Umbilical cord (tissue), 2 donors: Measurements from ENCODE around the gene GTPBP10. TPM values are rescaled to one million over a fixed set of nuclear protein-coding genes. Genes with fewer than 3 reads are reported as not detected.
"Not testable (repeated sequence)": the region's sequence is repeated elsewhere in the genome, so short reads cannot be mapped to it uniquely, and the experiment has no call there.

ENCODE experiments used
- DNase-seq: peaks from one replicate; pipeline ENCODE4 v3.0.0-alpha.2; 2015; ENCODE audit warnings: low spot score
- total RNA-seq: library from RNA; depleted of rRNA; stranded (reverse); fragments of >200 nt; gene quantifications from one replicate; pipeline ENCODE4 v1.2.3, GENCODE V29; 2014; ENCODE audit warnings: low replicate concordance; ENCODE audit not compliant: insufficient read depth

GTPBP10 gene
- total RNA-seq = 66.7 TPM

DNA sequence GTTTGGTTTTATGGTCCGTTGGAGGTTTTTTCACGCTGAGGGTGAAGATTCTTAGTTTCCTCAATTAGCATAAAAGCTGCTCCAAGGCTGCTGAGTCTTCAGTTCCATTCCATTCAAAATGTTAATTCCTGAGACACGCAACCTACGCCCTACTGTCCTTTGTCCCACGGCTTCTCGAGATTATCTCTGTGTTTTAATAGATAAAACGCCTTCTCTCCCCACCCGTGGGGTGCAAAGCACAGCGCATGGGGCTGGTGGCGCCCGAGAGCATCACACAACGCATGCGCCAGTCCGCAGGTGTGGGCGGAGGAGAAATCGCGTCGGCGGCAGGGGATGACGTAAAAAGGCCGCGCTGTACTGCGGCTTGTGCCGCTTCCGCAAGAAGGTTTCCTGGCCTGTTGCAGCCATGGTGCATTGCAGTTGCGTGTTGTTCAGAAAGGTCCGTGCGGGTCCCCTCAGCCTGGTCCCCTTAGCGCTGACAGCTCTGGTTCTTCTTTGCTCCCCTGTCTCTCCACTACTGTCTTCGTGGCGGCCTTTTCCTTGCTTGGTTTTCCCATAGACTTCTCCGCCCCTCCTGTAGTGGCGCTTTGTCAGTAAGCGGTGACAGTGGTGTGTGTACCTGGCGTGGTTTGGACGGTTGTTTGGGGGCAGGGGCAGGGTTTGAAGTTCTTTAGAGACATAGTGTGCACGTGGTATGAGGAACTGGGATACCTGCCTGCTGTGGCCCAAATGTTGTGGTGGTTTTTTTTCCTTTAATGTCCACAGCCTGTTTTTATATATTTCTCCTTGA is at the start of gene GTPBP10:
Gene GTPBP10, plus strand, starts transcription at position 381 of the 790 bp plus-strand sequence. Its CDS starts 26 bp downstream, at position 407.
- peak; percentile 97 for DNase-seq

DNA sequence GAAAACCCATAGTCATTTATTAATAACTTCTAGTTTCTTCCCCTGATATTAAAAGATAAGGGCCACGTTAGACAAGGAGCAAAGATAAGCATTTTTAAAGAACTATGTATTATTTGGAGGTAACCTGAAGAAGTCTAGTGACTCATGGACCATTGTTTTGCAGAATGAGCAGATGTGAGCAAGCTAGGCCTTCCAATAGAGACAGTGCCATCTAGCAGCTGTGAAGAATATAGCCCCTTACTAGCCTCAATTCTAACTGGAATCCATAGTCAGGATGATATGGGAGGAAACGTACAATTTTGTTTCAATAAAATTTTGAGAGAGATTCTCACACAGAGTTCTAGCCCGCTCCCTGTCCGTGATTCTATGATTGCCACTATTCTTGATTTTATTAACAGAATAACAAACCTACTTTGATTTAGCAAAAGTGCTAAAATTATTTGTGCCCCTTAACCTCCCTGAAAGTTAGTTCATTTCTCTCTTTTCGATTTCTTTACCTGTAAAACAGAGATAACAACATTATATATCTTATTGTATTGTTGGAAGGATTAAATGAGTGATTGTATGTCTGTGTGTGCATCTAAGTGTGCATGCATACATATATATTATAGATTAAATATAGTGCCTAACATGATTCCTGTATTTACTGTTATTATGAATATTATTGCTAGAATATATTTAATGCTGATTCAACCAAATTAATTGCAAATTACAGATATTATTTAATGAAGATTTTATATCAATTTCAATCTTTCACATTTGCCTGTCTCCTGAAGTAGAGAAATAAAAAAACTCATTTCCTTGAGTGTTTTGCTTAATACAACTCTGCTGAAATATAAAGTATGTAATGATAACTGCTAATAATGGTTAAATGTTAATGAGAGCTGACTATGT is 48.1 kb upstream of the GTPBP10 start:
- DNase-seq = peak; percentile 3

DNA sequence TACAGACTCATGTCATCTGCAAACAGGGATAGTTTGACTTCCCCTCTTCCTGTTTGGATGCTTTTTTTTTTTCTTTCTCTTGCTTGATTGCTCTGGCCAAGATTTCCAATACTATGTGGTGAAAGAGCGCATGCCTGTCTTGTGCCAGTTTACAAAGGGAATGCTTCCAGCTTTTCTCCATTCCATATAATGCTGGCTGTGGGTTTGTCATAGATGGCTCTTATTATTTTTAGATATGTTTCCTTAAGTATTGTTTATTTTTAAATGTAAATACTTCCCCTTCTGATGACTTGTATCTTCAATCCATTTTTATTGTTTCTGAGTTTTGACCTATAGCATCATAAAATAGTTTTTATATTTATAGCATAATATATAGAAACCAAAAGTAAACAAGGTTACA is 43.3 kb upstream of the GTPBP10 start:
- DNase-seq = no peak

DNA sequence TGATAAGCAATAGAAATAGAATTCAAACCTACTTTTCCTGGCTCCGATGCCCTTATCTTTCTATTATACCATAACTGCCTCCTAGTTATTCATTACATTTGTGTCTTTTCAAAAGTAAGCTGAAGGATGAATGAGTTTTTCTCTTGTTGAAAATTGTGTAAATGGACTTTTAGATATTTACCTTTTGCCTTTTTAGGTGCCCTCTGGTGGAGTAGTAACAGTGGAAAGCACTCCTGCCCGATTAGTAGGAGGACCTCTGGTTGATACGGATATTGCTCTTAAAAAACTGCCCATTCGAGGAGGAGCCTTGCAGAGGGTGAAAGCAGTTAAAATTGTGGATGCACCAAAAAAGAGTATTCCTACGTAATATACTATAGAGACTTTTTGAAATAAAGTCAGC is 36.6 kb upstream of the GTPBP10 start:
- DNase-seq = no peak

DNA sequence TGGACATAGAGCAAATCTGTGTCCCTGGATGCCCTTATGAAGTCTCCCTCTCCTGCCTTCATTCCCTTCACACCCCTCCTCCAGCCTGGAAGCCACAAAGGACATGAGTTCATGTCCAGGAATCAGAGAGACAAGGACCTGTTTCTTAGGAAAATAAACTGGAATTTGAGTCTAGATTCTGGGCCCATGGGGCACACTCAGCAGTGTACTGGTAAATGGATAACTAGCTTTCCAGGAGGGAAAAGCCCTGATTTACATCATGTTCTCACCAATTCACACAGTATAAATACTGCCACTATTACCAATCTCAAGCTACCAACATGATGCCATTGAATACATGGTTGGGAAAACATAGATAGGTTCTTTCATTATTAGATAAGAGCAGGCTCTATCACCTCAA is 35.3 kb upstream of the GTPBP10 start:
- no peak for DNase-seq

DNA sequence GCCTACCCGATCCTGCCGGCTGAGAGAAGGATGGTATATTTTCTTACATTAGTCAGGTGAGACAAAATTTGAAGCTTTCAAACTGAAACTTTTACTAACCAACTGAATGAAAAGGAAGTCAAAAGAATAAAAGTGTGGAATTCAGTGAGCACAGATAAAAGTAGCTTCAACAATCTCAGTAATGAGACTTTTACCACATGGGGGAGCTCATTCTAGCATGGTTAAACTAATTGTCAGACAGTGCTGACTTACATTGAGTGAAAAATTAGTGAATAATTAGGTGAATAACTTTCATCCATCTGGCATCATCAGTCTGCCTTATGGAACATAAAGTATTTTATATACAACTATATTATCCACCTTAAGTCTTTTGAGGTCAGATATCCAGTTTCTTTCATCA is 33.8 kb upstream of the GTPBP10 start:
- no peak for DNase-seq

DNA sequence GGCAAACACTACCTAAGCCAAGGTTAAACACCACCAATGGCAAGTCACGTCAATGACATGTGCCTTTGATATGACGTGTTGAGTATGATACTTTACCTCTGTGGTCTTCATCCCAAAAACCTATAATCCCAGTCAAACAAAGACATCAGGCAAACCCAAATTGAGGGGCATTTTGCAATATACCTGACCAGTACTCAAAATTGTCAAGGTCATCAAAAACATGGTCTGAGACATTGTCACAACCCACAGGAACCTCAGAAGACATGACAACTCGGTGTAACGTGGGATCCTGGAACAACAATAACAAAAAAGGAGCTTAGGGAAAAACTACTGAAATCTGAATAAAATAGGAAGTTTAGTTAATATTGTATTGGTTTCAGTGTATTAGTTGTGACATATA is 32.6 kb upstream of the GTPBP10 start:
- DNase-seq = no peak

DNA sequence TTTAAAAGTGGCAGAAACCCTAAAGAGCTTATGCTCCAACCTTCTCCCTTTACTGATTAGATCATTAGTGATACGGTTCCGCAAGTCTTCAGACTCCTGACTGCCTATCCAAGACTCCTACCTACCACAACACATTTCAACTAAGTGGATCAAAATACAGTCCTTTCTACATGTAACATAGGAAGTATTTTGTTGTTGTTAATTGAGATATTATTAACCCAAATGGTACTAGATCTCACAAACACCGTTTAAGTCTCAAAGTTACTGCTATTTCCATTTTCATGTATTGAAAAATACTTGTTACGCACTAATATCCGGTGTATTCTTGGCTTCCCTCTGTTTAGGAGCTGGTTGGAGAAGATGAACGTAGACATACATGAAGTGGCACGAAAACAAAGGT is 26.5 kb upstream of the GTPBP10 start:
- DNase-seq = no peak

GRCh38 chr7:90320418-90320800 is 26.1 kb upstream of the GTPBP10 start:
- DNase-seq = no peak

DNA sequence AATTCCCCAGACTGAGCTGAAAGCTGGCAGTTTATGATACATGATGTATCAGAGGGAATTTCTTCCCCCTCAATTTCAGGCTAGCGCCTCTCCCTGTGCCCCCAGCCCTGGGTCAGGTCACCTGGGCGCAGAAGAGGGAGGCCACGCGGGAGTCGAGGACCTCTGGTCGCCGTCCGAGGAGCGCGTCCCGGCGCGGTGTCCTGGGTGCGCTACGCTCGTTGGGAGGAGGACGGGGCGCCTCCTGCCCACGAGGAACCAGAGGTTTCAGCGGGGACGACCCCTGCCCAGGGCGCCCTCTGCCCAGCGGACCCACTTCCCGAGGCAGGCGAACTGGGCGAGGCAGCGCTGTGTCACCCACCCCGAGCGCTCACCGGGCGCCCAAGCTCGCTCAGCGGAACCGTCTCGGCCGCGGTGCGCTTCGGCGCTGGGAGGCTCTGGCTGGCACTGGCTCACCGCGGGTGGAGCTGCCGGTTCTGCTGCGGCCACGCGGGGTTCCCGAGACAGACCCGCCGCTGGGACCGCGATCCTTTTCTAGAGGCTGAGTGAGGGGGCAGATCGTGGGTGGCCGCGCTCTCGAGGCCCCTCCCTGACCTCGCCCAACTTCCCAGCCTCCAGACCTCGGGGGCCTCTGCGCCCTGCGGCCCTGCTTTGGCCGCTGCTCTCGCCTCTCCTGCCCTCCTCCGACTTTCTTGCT is 25.6 kb upstream of the GTPBP10 start, which contains the start of gene FAM237B:
Gene FAM237B, minus strand, starts transcription at position 504 of the 694 bp plus-strand sequence. CDS start 1,556 bp downstream, outside the sequence.
- no peak for DNase-seq

- no peak for DNase-seq
These were observed 23.7 kb upstream of the GTPBP10 start for GRCh38 chr7:90322837-90323236.

GRCh38 chr7:90326500-90326899 is 20.0 kb upstream of the GTPBP10 start:
- no peak for DNase-seq

DNA sequence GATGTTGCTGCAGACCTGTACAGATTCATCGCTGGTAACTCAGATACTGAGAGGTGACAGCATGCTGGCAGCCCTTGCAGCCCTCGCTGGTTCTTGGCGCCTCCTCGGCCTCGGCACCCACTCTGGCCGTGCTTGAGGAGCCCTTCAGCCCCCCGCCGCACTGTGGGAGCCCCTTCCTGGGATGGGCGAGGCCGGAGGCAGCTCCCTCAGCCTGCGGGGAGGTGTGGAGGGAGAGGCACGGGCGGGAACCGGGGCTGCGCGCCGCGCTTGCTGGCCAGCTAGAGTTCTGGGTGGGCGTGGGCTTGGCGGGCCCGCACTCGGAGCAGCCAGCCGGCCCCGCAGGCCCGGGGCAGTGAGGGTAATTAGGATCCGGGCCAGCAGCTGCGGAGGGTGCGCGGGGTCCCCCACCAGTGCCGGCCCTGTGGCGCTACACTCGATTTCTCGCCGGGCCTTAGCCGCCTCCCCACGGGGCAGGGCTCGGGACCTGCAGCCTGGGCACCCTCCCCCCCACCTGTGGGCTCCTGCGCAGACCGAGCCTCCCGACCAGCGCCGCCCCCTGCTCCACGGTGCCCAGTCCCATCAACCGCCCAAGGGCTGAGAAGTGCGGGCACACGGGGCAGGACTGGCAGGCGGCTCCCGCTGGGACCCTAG is 12.2 kb upstream of the GTPBP10 start:
- no peak for DNase-seq

GRCh38 chr7:90334926-90335325 is 11.6 kb upstream of the GTPBP10 start:
- not testable (repeated sequence) for DNase-seq

DNA sequence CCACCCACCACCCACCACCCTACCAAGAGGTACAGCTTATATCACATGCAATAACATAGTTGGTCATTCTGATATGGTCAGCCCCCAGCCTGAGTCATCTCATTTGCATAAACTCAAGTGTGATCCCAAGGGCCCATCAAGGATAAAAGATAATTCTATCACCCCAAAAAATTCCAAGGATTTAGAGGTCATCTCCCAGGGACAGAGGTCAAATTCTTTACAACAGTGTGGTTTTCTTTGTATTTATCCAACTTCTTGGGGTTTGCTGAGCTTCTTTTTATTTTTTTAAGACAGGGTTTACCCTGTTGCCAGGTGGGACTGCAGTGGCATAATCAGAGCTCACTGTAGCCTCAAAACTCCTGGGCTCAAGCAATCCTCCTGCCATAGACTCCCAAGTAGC is 9.4 kb upstream of the GTPBP10 start:
- DNase-seq = no peak

- DNase-seq = no peak
These were observed 1.5 kb upstream of the GTPBP10 start for GRCh38 chr7:90345016-90345415.

DNA sequence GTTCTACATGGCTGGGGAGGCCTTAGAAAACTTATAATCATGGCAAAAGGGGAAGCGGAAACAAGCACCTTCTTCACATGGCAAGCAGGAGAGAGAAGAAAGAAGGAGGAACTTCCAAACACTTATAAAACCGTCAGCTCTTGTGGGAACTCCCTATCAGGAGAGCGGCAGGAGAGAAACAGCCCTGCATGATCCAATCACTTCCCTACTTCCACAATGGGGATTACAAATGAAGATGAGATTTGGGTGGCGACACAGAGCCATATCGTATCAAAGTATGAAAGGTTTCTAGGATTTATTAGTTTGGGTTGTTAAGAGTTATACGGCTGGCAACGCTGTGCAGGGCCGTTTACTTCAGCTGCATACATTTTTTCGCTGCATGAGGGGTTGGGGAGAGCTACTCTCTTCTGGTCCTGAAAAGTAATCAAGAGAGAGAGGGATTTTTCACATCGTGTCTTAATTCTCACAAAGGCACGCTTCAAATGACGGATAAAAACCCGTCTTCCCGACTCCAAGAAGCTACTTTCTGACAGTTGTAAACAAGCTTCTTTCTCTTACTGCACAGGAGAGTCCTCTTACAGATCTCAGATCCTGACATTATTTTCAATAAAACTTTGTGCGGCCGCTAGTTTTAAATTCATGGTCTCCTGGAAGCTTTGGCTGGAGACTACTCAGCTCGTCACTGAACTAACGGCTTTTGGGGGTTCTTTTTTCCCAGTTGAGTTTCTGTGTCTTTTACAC is 751 bp upstream of the GTPBP10 start:
- peak; percentile 44 for DNase-seq

DNA sequence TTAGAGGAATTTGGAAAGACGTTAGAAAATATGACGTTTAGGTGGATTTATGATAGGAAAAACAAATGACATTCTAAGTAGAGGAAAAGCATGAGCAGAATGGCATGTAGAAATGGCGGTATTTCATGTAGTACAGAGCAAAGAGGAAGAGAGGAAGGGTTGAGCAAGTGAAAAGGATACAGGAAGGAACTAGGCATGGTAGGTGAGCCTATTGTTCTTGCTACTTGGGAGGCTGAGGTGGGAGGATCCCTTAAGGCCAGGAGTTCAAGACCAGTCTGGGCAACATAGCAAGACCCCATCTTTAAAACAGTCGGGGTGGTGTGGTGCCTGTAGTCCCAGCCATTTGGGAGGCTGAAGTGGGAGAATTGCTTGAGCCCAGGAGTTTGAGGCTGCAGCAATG is 1.2 kb downstream of the GTPBP10 start:
- DNase-seq = no peak

GRCh38 chr7:90349305-90349704 is 2.8 kb downstream of the GTPBP10 start:
- no peak for DNase-seq

DNA sequence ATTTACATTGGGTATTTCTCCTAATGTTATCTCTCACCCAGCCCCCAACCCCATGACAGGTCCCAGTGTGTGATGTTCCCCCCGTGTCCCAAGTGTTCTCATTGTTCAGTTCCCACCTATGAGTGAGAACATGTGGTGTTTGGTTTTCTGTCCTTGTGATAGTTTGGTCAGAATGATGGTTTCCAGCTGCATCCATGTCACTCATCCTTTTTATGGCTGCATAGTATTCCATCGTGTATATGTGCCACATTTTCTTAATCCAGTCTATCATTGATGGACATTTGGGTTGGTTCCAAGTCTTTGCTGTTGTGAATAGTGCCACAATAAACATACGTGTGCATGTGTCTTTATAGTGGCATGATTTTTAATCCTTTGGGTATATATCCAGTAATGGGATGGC is 3.5 kb downstream of the GTPBP10 start:
- not testable (repeated sequence) for DNase-seq

DNA sequence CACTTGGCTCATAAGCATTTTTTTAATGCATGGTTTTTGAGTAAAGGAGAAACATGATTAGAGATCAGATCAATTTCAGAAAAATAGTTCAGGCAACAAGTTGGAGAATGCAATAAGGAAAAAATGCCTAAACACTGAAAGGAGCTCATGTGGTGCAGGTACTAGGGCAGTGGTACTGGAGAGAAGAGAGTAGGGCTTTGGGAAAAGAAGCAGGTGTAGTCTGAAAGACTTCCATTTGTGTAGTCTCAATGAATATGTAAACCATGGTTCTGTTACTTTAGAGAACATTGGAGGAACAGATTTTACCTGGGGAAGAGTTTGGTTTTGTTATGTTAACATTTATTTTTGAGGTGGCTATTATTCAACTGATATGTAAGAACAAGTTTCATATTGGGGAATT is 5.5 kb downstream of the GTPBP10 start:
- no peak for DNase-seq
